ENCODE measurements around the gene ETV5. TPM values are rescaled to one million over a fixed set of nuclear protein-coding genes. Genes with fewer than 3 reads are reported as not detected.

Gene ETV5
- total RNA-seq, 1 donor from 2014 or later, result 42.2 TPM

DNA sequence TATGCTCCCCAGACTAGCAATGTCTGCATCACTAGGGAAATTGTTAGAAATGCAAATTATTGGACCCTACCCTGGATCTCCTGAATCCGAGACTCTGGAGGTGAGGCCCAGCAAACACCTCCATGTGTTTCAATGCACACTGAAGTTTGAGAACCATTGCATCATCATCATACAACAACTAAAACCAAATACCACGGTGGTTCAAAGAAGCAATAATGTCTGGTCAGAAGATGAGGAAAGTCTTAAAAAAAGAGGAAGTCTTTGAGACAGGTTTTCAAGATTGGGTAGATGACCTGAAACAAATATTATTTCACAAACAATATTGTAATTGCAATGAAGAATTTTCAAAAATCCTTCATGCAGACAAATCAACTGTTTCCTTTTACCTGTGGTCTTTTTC, 110.8 kb downstream of the ETV5 start:
- Mint-ChIP-seq H3K27ac (no peak overlapping the region), H3K4me1 (ENCODE audit: unreplicated experiment) (no peaks in the 10 kb centered on the region), H3K4me3 (no peak overlapping the region), H3K27me3 (peaks cover 20% of the 10 kb centered on the region), H3K9me3 (no peaks in the 10 kb centered on the region), H3K36me3 (no peaks in the 10 kb centered on the region)
- TF ChIP-seq, protein P1, sequence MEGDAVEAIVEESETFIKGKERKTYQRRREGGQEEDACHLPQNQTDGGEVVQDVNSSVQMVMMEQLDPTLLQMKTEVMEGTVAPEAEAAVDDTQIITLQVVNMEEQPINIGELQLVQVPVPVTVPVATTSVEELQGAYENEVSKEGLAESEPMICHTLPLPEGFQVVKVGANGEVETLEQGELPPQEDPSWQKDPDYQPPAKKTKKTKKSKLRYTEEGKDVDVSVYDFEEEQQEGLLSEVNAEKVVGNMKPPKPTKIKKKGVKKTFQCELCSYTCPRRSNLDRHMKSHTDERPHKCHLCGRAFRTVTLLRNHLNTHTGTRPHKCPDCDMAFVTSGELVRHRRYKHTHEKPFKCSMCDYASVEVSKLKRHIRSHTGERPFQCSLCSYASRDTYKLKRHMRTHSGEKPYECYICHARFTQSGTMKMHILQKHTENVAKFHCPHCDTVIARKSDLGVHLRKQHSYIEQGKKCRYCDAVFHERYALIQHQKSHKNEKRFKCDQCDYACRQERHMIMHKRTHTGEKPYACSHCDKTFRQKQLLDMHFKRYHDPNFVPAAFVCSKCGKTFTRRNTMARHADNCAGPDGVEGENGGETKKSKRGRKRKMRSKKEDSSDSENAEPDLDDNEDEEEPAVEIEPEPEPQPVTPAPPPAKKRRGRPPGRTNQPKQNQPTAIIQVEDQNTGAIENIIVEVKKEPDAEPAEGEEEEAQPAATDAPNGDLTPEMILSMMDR (conservative IDR thresholded peaks at IDR 0.05), result no peak
- DNase-seq (ENCODE audit: extremely low spot score, unreplicated experiment), result no peak

DNA sequence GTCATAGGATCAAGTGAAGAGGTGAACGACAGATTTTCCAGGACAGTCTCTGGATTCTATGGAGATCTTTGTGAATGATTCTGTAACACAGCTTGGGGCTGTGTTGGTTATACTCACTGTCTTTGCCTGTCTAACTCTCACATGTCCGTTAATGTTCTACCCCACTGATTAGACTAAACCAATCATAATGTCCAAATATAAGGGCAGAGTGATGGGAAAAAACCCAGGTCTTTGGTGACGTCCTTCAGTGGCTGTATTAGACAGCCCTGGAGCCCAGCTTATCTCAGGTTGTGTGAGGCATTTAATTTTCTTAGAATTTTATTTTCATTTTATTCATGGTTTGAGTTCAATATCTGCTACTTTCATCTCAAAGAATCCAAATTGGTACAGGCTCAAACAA, 111.8 kb downstream of the ETV5 start:
- H3K4me3 Mint-ChIP-seq, result no peak overlapping the region
- H3K9me3 Mint-ChIP-seq, result no peaks in the 10 kb centered on the region
- DNase-seq (ENCODE audit: extremely low spot score, unreplicated experiment), result no peak
- no peaks in the 10 kb centered on the region for H3K4me1 Mint-ChIP-seq (ENCODE audit: unreplicated experiment)
- H3K36me3 Mint-ChIP-seq, result no peaks in the 10 kb centered on the region
- peaks cover 27% of the 10 kb centered on the region for H3K27me3 Mint-ChIP-seq
- TF ChIP-seq, protein P1 (conservative IDR thresholded peaks at IDR 0.05), result no peak
- H3K27ac Mint-ChIP-seq, result no peak overlapping the region

Other genes starting within 250 kb of the ETV5 start
- 136 and 205 TPM in 2 replicates for gene TRA2B, start 171.1 kb downstream of the ETV5 start, total RNA-seq (ENCODE audit: low replicate concordance)